B cell (primary cell): ENCODE measurements around the gene PRLHR. TPM values are rescaled to one million over a fixed set of nuclear protein-coding genes. Genes with fewer than 3 reads are reported as not detected.

Experiments used
- ATAC-seq: fragments of 200-7000 bp; cut with Tn5 transposase; one replicate; pipeline ENCODE4 v1.10.0; 2021; ENCODE audit warnings: low read depth, mild to moderate bottlenecking, moderate number of reproducible peaks, moderate library complexity
- CTCF ChIA-PET: fragments of 350-600 bp; sonication (Branson Sonifier 250); formaldehyde crosslinking; loops from one replicate; lab custom pipeline; 2021; ENCODE audit warnings: antibody characterized with exemption, inconsistent platforms; lab: Charles Lee
- POLR2A ChIA-PET: fragments of 350-600 bp; sonication (Branson Sonifier 250); formaldehyde crosslinking; loops from one replicate; lab custom pipeline; 2021; ENCODE audit warnings: antibody characterized with exemption; lab: Charles Lee
- DNase-seq: peaks from one replicate; pipeline ENCODE4 v3.0.0; 2013
- H2AFZ ChIP-seq: 2 replicates; pipeline ENCODE4 v1.6.1; 2012; ENCODE audit warnings: mild to moderate bottlenecking, low read depth, low read length; ENCODE audit not compliant: insufficient read depth, poor library complexity, severe bottlenecking
- H3K27ac ChIP-seq, 2 donors: 1 replicate in 1 of 2; 2 replicates in 1 of 2; pipeline ENCODE4 v1.5.1; 2012 to 2013; ENCODE audit warnings: low read length in 2 of 2, mild to moderate bottlenecking in 2 of 2, moderate library complexity in 1 of 2
- H3K27me3 ChIP-seq, 4 experiments: fragments of 200-600 bp in 1 of 4; sonication (generic) in 1 of 4; replicated peaks in 1 of 4; 1 replicate in 2 of 4; 2 replicates in 2 of 4; pipeline versions ENCODE4 v1.6.1 to v1.7.0; 2013 to 2016; ENCODE audit warnings: low read length in 3 of 4, mild to moderate bottlenecking in 2 of 4, mixed read lengths in 1 of 4, moderate library complexity in 1 of 4; ENCODE audit not compliant: insufficient read depth in 4 of 4, control insufficient read depth in 3 of 4; ENCODE audit errors: control extremely low read depth in 1 of 4
- H3K36me3 ChIP-seq, 2 experiments: replicated peaks in 1 of 2; 1 replicate in 1 of 2; 2 replicates in 1 of 2; pipeline versions ENCODE4 v1.6.1 to v1.7.1; 2013; ENCODE audit warnings: low read length in 1 of 2; ENCODE audit not compliant: insufficient read depth in 2 of 2, control insufficient read depth in 1 of 2; ENCODE audit errors: control extremely low read depth in 1 of 2, extremely low read depth in 1 of 2
- H3K4me1 ChIP-seq, 2 donors: fragments of 200-600 bp in 1 of 2; sonication (generic) in 1 of 2; 1 replicate in 1 of 2; 2 replicates in 1 of 2; pipeline versions ENCODE4 v1.5.1 to v1.6.1; 2013 to 2017; ENCODE audit warnings: low read length in 2 of 2; ENCODE audit not compliant: control insufficient read depth in 2 of 2, insufficient read depth in 2 of 2
- H3K4me2 ChIP-seq: replicated peaks from 2 replicates; pipeline ENCODE3; 2012; ENCODE audit warnings: mild to moderate bottlenecking, low read depth, low read length; ENCODE audit not compliant: poor library complexity, severe bottlenecking
- H3K4me3 ChIP-seq, 5 experiments: fragments of 200-600 bp in 1 of 5; sonication (generic) in 1 of 5; 1 replicate in 3 of 5; 2 replicates in 2 of 5; pipeline versions ENCODE4 v1.5.1 to v1.7.0; 2011 to 2016; ENCODE audit warnings: low read length in 4 of 5, mild to moderate bottlenecking in 4 of 5, low read depth in 2 of 5, control low read depth in 1 of 5, moderate library complexity in 1 of 5; ENCODE audit not compliant: insufficient read depth in 1 of 5; ENCODE audit errors: control extremely low read depth in 1 of 5, extremely low read depth in 1 of 5
- H3K79me2 ChIP-seq: fragments of 200-600 bp; sonication (generic); one replicate; pipeline ENCODE4 v1.6.0; 2016; ENCODE audit warnings: low read length; ENCODE audit not compliant: control insufficient read depth, insufficient read depth
- H3K9ac ChIP-seq: fragments of 200-600 bp; sonication (generic); 2 replicates; pipeline ENCODE4 v1.6.1; 2017; ENCODE audit warnings: mild to moderate bottlenecking, low read length, moderate library complexity
- H3K9me3 ChIP-seq, 3 donors: one replicate each; pipeline versions ENCODE4 v1.6.1 to v1.7.1; 2013; ENCODE audit warnings: low read length in 2 of 3; ENCODE audit not compliant: control insufficient read depth in 2 of 3, insufficient read depth in 1 of 3; ENCODE audit errors: control extremely low read depth in 1 of 3
- H4K20me1 ChIP-seq: 2 replicates; pipeline ENCODE4 v1.6.0; 2012; ENCODE audit warnings: mild to moderate bottlenecking, low read length; ENCODE audit not compliant: insufficient read depth, control insufficient read depth, poor library complexity, severe bottlenecking
- H3K27ac Mint-ChIP-seq: one replicate; pipeline ENCODE4 v1.8.0; 2021; ENCODE audit warnings: mixed read lengths
- H3K27me3 Mint-ChIP-seq: one replicate; pipeline ENCODE4 v1.8.0; 2021; ENCODE audit warnings: mixed read lengths
- H3K4me1 Mint-ChIP-seq: one replicate; pipeline ENCODE4 v1.8.0; 2021; ENCODE audit warnings: mixed read lengths
- H3K4me3 Mint-ChIP-seq: one replicate; pipeline ENCODE4 v1.8.0; 2021; ENCODE audit warnings: mixed read lengths
- H3K9me3 Mint-ChIP-seq: one replicate; pipeline ENCODE4 v1.8.0; 2022; ENCODE audit warnings: mixed read lengths; ENCODE audit not compliant: insufficient read depth
- CTCF ChIP-seq: fragments of 200-600 bp; IDR thresholded peaks from one replicate; pipeline ENCODE4 v1.8.0; 2022; ENCODE audit warnings: antibody characterized with exemption, mild to moderate bottlenecking
- EZH2 ChIP-seq: IDR thresholded peaks from 2 replicates; pipeline ENCODE4 v1.6.1; 2012; ENCODE audit warnings: borderline replicate concordance, low read depth, mild to moderate bottlenecking, moderate library complexity, low read length; ENCODE audit not compliant: insufficient read depth, poor library complexity, severe bottlenecking
- WGBS: methylation state at CpG from one replicate; pipeline ENCODE4 v1.1.5; 2013; ENCODE audit warnings: missing lambda C conversion rate; ENCODE audit not compliant: insufficient coverage; 5-methylcytosine and 5-hydroxymethylcytosine counted together
- intact Hi-C: fragments of 100-400 bp; cut with micrococcal nuclease; formaldehyde crosslinking; loops from one replicate; pipeline ENCODE4 v1.10.0; 2022
- polyA plus RNA-seq: library from polyadenylated mRNA; depleted of rRNA; stranded (reverse); fragments of >200 nt; gene quantifications from 2 replicates; pipeline ENCODE4 v1.2.3, GENCODE V29; 2012
- total RNA-seq, 2 donors: library from RNA; stranded (reverse); fragments of 120-200 nt in 1 of 2; gene quantifications; 1 replicate in 1 of 2; 2 replicates in 1 of 2; pipeline versions ENCODE4 v1.2.3 to v1.2.4, GENCODE V29; 2013 to 2022

The PRLHR gene
- total and polyA plus RNA-seq, 2 donors (not counting 1 experiment from before 2014, with no cell fraction given), result not detected

- H4K20me1 ChIP-seq, result no peaks in the 10 kb centered on the region
- TF ChIP-seq CTCF (no peak), EZH2 (no peak)
- 73% methylated on average over 10 of the region's 11 CpGs for WGBS
- H3K27me3 ChIP-seq, result peaks cover 0 to 2% (median 0%) of the 10 kb centered on the region in 4 experiments
- no peaks in the 10 kb centered on the region for H3K9me3 ChIP-seq
- H3K4me2 ChIP-seq, result no peak overlapping the region
- H3K79me2 ChIP-seq, result no peaks in the 10 kb centered on the region
- no peak overlapping the region for H3K27ac Mint-ChIP-seq
- H3K27ac ChIP-seq, result no peak overlapping the region
- no peaks in the 10 kb centered on the region for H3K36me3 ChIP-seq
- CTCF ChIA-PET, result interaction anchor here (0.9 kb wide), 1 partner anchor 151 kb away, joined by 3 read pairs; no protein-coding TSS in a partner anchor
- no peaks in the 10 kb centered on the region for H3K4me1 ChIP-seq
- H3K9me3 Mint-ChIP-seq, result no peaks in the 10 kb centered on the region
- H2AFZ ChIP-seq, result no peak overlapping the region
- no peaks in the 10 kb centered on the region for H3K4me1 Mint-ChIP-seq
- H3K4me3 ChIP-seq, result no peak overlapping the region
- H3K27me3 Mint-ChIP-seq, result peaks cover 14% of the 10 kb centered on the region
- POLR2A ChIA-PET, result no interaction called here
- intact Hi-C loops, result no loop called here
- H3K9ac ChIP-seq, result no peak overlapping the region
- ATAC-seq, result no peak
- no peak for DNase-seq
- no peak overlapping the region for H3K4me3 Mint-ChIP-seq
Measured at GRCh38 chr10:118572256-118573041, 23.0 kb downstream of the PRLHR start.

GRCh38 chr10:118571123-118571522, 24.3 kb downstream of the PRLHR start:
- no peaks in the 10 kb centered on the region for H3K4me1 Mint-ChIP-seq
- no peaks in the 10 kb centered on the region for H4K20me1 ChIP-seq
- no peak overlapping the region for H3K4me3 ChIP-seq
- no peak overlapping the region for H3K9ac ChIP-seq
- ChIA-PET CTCF (no interaction called here), POLR2A (no interaction called here)
- TF ChIP-seq EZH2, result no peak
- TF ChIP-seq CTCF, result no peak
- no peak overlapping the region for H3K27ac ChIP-seq
- H3K9me3 ChIP-seq, result no peaks in the 10 kb centered on the region
- ATAC-seq (no peak), DNase-seq (no peak)
- H3K79me2 ChIP-seq, result no peaks in the 10 kb centered on the region
- no peaks in the 10 kb centered on the region for H3K4me1 ChIP-seq
- WGBS, result 68% methylated on average over 3 of the region's 3 CpGs
- no peaks in the 10 kb centered on the region for H3K27me3 ChIP-seq
- no peak overlapping the region for H3K4me2 ChIP-seq
- H3K27me3 Mint-ChIP-seq, result peaks cover 15% of the 10 kb centered on the region
- no peak overlapping the region for H3K27ac Mint-ChIP-seq
- H2AFZ ChIP-seq, result no peak overlapping the region
- no peaks in the 10 kb centered on the region for H3K36me3 ChIP-seq
- no peaks in the 10 kb centered on the region for H3K9me3 Mint-ChIP-seq
- H3K4me3 Mint-ChIP-seq, result no peak overlapping the region
- intact Hi-C loops, result no loop called here
